Measurements from ENCODE around the gene NDUFAF2.

DNA sequence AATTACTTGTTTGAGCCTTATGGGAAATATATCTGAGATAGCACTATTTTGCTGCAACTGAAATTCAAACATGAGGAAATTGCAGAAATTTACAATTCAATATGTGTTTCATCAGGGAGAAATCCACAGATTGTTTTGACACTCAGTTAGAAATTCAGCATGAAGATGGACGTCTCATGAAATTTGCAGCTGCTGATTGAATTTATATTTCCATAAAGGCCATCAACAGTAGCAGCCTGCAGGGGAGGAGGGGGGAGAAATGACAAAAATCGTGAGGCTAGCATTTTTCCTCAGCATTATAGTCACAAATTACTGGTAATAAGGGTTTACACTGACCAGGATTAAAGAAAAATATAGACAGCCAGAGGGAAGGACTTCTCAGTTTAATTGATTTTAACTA, 81.0 kb downstream of the NDUFAF2 start:
- TF ChIP-seq POLR2AphosphoS5 (IDR thresholded peaks at IDR 0.05; ENCODE audit: insufficient read depth in 1 of 2, low read depth in 1 of 2) = no peak
- TF ChIP-seq POLR2A (IDR thresholded peaks at IDR 0.05) = no peak
